Activated CD8-positive, alpha-beta T cell treated with anti-CD3 and anti-CD28 coated beads for 36 hours (primary cell): ENCODE data around the gene NWD2. TPM values are rescaled to one million over a fixed set of nuclear protein-coding genes. Genes with fewer than 3 reads are reported as not detected.

Experiments used
- ATAC-seq: fragments of 200-7000 bp; cut with Tn5 transposase; one replicate; pipeline ENCODE4 v1.10.0; 2021; ENCODE audit warnings: mild to moderate bottlenecking, moderate library complexity
- CTCF ChIA-PET: fragments of 350-600 bp; sonication (Branson Sonifier 250); formaldehyde crosslinking; loops from one replicate; lab custom pipeline; 2021; ENCODE audit warnings: antibody characterized with exemption; lab: Charles Lee
- POLR2A ChIA-PET: fragments of 350-600 bp; sonication (Branson Sonifier 250); formaldehyde crosslinking; loops from one replicate; lab custom pipeline; 2021; ENCODE audit warnings: antibody characterized with exemption; lab: Charles Lee
- DNase-seq: peaks from one replicate; pipeline ENCODE4 v3.0.0-alpha.2; 2020
- H3K27ac Mint-ChIP-seq: one replicate; pipeline ENCODE4 v1.8.0; 2021; ENCODE audit warnings: mild to moderate bottlenecking, mixed read lengths
- H3K27me3 Mint-ChIP-seq: one replicate; pipeline ENCODE4 v1.8.0; 2021; ENCODE audit warnings: mixed read lengths
- H3K36me3 Mint-ChIP-seq: one replicate; pipeline ENCODE4 v1.8.0; 2021; ENCODE audit warnings: low read depth, mixed read lengths
- H3K4me1 Mint-ChIP-seq: one replicate; pipeline ENCODE4 v1.8.0; 2021; ENCODE audit warnings: low read depth, mixed read lengths
- H3K4me3 Mint-ChIP-seq: one replicate; pipeline ENCODE4 v1.8.0; 2021; ENCODE audit warnings: mild to moderate bottlenecking, moderate library complexity, mixed read lengths
- H3K9me3 Mint-ChIP-seq: one replicate; pipeline ENCODE4 v1.8.0; 2021; ENCODE audit warnings: mixed read lengths
- intact Hi-C: fragments of 100-400 bp; cut with micrococcal nuclease; formaldehyde crosslinking; loops from one replicate; pipeline ENCODE4 v1.10.0; 2022
- total RNA-seq, 2 experiments: library from RNA; stranded (reverse); gene quantifications; one replicate each; pipeline ENCODE4 v1.2.3, GENCODE V29; 2021
- TF ChIP-seq, protein P1 (sequence below): fragments of 200-600 bp; IDR thresholded peaks from one replicate; pipeline ENCODE4 v1.8.0; 2022; ENCODE audit warnings: antibody characterized with exemption, mild to moderate bottlenecking

Gene NWD2
- total RNA-seq, 2 experiments from 2014 or later: not detected

DNA sequence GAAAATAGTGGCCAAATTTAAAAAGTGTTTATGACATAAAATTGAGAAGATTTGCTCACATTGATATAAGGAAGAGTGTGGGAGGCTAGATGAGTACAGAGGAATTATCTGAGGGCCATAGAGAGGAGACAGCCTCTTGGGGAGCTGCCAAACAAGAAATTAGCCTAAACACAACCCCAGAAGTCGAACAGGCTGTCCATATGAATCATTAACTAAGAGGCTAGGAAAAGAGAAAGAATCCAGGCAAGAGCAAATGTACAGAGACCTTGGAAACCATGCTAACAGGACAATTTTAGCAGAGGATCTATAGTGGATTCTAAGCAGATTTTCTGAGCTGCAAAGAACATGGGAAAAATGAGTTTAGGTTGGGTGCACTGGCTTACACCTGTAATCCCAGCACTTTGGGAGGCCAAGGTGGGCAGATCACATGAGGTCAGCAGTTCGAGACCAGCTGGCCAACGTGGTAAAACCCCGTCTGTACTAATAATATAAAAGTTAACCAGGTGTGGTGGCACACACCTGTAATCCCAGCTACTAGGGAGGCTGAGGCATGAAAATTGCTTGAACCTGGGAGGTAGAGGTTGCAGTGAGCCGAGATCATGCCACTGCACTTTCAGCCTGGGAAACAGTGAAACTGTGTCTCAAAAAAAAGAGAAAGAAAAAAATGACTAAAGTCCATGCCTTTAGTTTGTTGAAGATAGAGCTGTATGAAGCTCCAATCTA lies 76.1 kb downstream of the NWD2 start:
- Mint-ChIP-seq H3K27ac (no peak overlapping the region), H3K4me1 (no peaks in the 10 kb centered on the region), H3K36me3 (no peaks in the 10 kb centered on the region), H3K4me3 (no peak overlapping the region), H3K9me3 (no peaks in the 10 kb centered on the region), H3K27me3 (peaks cover 10% of the 10 kb centered on the region)
- DNase-seq: no peak
- ChIA-PET CTCF (no interaction called here), POLR2A (no interaction called here)
- TF ChIP-seq, protein P1, sequence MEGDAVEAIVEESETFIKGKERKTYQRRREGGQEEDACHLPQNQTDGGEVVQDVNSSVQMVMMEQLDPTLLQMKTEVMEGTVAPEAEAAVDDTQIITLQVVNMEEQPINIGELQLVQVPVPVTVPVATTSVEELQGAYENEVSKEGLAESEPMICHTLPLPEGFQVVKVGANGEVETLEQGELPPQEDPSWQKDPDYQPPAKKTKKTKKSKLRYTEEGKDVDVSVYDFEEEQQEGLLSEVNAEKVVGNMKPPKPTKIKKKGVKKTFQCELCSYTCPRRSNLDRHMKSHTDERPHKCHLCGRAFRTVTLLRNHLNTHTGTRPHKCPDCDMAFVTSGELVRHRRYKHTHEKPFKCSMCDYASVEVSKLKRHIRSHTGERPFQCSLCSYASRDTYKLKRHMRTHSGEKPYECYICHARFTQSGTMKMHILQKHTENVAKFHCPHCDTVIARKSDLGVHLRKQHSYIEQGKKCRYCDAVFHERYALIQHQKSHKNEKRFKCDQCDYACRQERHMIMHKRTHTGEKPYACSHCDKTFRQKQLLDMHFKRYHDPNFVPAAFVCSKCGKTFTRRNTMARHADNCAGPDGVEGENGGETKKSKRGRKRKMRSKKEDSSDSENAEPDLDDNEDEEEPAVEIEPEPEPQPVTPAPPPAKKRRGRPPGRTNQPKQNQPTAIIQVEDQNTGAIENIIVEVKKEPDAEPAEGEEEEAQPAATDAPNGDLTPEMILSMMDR: no peak
- intact Hi-C loops: no loop called here
- no peak for ATAC-seq

DNA sequence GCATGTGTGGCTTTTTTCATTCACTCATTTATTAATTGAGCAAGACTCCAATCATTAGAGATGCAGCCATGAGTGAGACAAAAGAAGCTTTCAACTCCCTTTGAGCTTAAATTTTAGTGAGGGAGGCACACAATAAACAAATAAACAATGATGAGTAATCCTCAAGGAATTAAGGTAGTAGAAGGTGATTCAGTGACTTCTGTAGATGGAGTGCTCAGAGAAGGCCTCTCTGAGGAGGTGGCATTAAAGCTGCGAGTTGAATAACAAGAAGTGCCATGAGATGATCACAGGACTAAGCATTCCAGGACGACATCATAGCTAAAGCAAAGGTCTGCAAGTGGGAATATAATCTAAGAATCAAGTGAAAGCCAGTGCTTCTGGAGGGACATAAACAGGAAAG lies 77.6 kb downstream of the NWD2 start:
- Mint-ChIP-seq H3K4me3 (no peak overlapping the region), H3K36me3 (no peaks in the 10 kb centered on the region), H3K27me3 (peaks cover 10% of the 10 kb centered on the region), H3K4me1 (no peaks in the 10 kb centered on the region), H3K9me3 (no peaks in the 10 kb centered on the region), H3K27ac (no peak overlapping the region)
- TF ChIP-seq, protein P1: no peak
- DNase-seq: no peak
- no peak for ATAC-seq
- CTCF ChIA-PET: no interaction called here
- intact Hi-C loops: no loop called here
- POLR2A ChIA-PET: no interaction called here

DNA sequence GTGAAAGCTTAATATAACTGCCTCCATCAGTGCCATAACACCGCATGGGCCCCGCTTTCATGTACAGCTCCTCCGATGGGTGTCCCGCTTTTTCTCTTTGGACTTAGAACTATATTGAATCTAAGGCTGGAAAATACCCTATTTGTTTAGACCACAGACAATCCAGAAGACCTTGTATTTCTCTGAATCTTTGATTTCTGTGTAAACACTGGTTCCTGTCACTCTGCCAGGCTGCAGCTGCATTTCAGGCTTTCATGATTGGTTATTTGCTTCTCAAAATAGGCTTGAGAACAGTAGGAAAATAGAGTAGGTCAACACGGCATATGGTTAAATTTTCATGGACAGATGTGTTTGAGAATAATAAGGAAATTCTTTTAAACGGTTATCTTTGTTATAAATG lies 80.0 kb downstream of the NWD2 start:
- DNase-seq (no peak), ATAC-seq (no peak)
- POLR2A ChIA-PET: no interaction called here
- intact Hi-C loops: no loop called here
- CTCF ChIA-PET: no interaction called here
- H3K4me1 Mint-ChIP-seq: no peaks in the 10 kb centered on the region
- H3K27me3 Mint-ChIP-seq: peaks cover 8% of the 10 kb centered on the region
- peaks cover 2% of the 10 kb centered on the region for H3K9me3 Mint-ChIP-seq
- H3K4me3 Mint-ChIP-seq: no peak overlapping the region
- H3K27ac Mint-ChIP-seq: no peak overlapping the region
- no peaks in the 10 kb centered on the region for H3K36me3 Mint-ChIP-seq
- TF ChIP-seq, protein P1: no peak

DNA sequence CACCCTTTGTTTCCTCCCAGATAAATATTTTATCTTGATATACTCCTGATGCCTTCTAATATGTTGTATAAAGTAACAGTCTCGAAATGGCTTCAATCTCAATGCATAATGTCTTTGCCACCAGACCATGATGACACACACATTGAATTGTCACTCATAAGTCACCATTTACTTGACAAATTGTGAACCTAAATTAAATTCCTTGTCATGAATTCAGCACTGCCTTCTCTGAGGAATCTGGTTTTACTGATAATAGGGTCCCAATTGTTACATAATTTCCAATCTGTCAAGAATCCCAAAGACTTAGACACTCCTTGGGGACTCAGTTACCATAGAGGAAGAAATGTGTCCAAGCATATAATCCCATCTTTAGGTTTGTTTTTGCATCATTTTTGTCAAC lies 82.3 kb downstream of the NWD2 start:
- Mint-ChIP-seq H3K4me3 (no peak overlapping the region), H3K27ac (no peak overlapping the region), H3K4me1 (no peaks in the 10 kb centered on the region), H3K9me3 (peaks cover 4% of the 10 kb centered on the region), H3K36me3 (no peaks in the 10 kb centered on the region), H3K27me3 (peaks cover 5% of the 10 kb centered on the region)
- CTCF ChIA-PET: no interaction called here
- POLR2A ChIA-PET: no interaction called here
- ATAC-seq (no peak), DNase-seq (no peak)
- TF ChIP-seq, protein P1: no peak
- intact Hi-C loops: no loop called here

DNA sequence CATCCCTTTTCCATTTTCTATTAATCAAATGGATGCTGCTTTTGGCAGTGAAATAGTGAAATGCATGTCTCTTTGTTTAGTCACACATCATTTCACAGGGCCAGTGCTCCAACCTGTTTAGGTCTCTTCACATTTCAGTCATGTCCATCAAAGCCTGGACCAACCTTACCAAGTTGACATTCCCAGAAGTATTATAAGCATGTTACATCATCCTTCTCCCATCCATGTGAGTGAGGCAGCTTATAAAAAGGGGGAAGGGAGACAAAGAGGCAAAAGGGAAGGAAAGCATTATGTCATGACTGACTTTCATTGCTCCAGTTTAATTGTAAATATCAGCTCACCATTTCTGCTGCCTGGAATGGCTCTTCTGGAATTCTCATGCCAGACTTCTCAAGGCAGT lies 94.4 kb downstream of the NWD2 start:
- intact Hi-C loops: no loop called here
- Mint-ChIP-seq H3K27me3 (no peaks in the 10 kb centered on the region), H3K4me1 (no peaks in the 10 kb centered on the region), H3K27ac (no peak overlapping the region), H3K36me3 (no peaks in the 10 kb centered on the region), H3K9me3 (no peaks in the 10 kb centered on the region), H3K4me3 (no peak overlapping the region)
- TF ChIP-seq, protein P1: no peak
- no peak for DNase-seq
- POLR2A ChIA-PET: no interaction called here
- CTCF ChIA-PET: no interaction called here
- no peak for ATAC-seq
